ENCODE measurements around the gene TASOR2. TPM values are rescaled to one million over a fixed set of nuclear protein-coding genes. Genes with fewer than 3 reads are reported as not detected.

Gene TASOR2
- total and polyA plus RNA-seq, 9 of the 15 experiments (the other 6 are each of a cell fraction or from before 2014, with no cell fraction given) = 12.7 to 75.3 (median 52.3) TPM

GRCh38 chr10:5666008-5666840 lies 18.4 kb upstream of the TASOR2 start, which contains the start of gene ASB13 (continued):
- TF ChIP-seq CREB5 (CRISPR knock-in tag; IDR thresholded peaks at IDR 0.05) (no peak), PTTG1 (tag; IDR thresholded peaks at IDR 0.05; ENCODE audit: low read depth) (no peak), HMGXB4 (CRISPR knock-in tag; IDR thresholded peaks at IDR 0.05) (no peak), LARP7 (IDR thresholded peaks at IDR 0.05) (no peak), ZBTB12 (CRISPR knock-in tag; IDR thresholded peaks at IDR 0.05) (peak; percentile 63), NR1H2 (CRISPR knock-in tag; IDR thresholded peaks at IDR 0.05) (peak; percentile 48; the same call in 1 of the 2 replicates), ZNF316 (IDR thresholded peaks at IDR 0.05) (no peak), MYBL2 (IDR thresholded peaks at IDR 0.05; ENCODE audit: low read depth) (no peak), MYBL2 (CRISPR knock-in tag; IDR thresholded peaks at IDR 0.05; ENCODE audit: borderline replicate concordance) (no peak), ETS1 (conservative IDR thresholded peaks at IDR 0.05; ENCODE audit: control insufficient read depth, low read depth, low read length) (peak; percentile 86), POLR2AphosphoS2 (IDR thresholded peaks at IDR 0.05; ENCODE audit: low read length) (no peak), NCOA6 (IDR thresholded peaks at IDR 0.05) (no peak), SFPQ (IDR thresholded peaks at IDR 0.05; ENCODE audit: low read depth, low read length) (no peak), GTF2A2 (tag; IDR thresholded peaks at IDR 0.05) (no peak), IRF1 (CRISPR knock-in tag; IDR thresholded peaks at IDR 0.05; ENCODE audit: borderline replicate concordance) (no peak), ZNF740 (CRISPR knock-in tag; IDR thresholded peaks at IDR 0.05) (no peak), ZNF740 (tag; IDR thresholded peaks at IDR 0.05) (no peak), STAG1 (CRISPR knock-in tag; IDR thresholded peaks at IDR 0.05; ENCODE audit: borderline replicate concordance) (0 out of 2 replicates have a peak, but pooled peaks have one; percentile 14)

All from K562 (cell line).